ENCODE measurements around the gene WNK2. TPM values are rescaled to one million over a fixed set of nuclear protein-coding genes. Genes with fewer than 3 reads are reported as not detected.

WNK2 gene
- total and polyA plus RNA-seq, 4 donors, result 0.13 to 3.7 (median 2.9) TPM

DNA sequence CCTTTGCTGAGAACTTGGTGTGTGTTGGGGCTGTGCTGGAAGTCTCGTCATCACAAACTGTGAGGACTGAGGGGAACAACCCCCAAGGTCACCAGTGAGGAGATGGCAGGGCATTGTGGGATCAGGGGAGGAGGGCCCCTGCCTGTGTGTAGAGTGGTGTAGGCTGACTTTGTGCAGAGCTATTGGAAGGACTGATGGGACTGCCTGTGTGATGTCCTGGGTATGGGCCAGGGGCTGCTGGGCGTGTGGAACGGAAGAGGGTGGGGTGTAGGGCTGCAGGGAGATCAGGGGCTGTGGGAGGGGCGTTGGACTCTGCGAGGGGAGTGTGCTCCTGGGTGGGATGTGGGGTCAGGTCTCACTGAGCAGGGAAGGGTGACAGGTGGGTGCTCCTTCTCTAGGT lies 3.6 kb downstream of the WNK2 start:
- H3K4me1 ChIP-seq (ENCODE audit: control insufficient read depth in 1 of 2, insufficient read depth in 2 of 2, low read length in 2 of 2), result no peaks in the 10 kb centered on the region
- no peaks in the 10 kb centered on the region for H3K9me3 ChIP-seq (ENCODE audit: control insufficient read depth, low read length)
- DNase-seq (no peak), ATAC-seq (ENCODE audit: low FRiP score) (no peak)
- H3K27ac ChIP-seq (ENCODE audit: low read depth in 1 of 2, low read length in 2 of 2), result no peak overlapping the region
- no peaks in the 10 kb centered on the region for H3K36me3 ChIP-seq (ENCODE audit: control insufficient read depth in 1 of 2, insufficient read depth in 2 of 2, low read length in 1 of 2)
- 87 to 89% methylated on average over 5 of the region's 5 CpGs for WGBS, 2 donors
- no peak overlapping the region for H3K4me3 ChIP-seq (ENCODE audit: low read length in 2 of 2)
- intact Hi-C loops (cut with DNase I), result no loop called here
- no peaks in the 10 kb centered on the region for H3K27me3 ChIP-seq (ENCODE audit: control insufficient read depth in 1 of 2, insufficient read depth in 2 of 2, low read length in 1 of 2)

GRCh38 chr9:93188426-93189368 lies 4.8 kb downstream of the WNK2 start:
- Histone ChIP-seq H3K36me3 (ENCODE audit: control insufficient read depth in 1 of 2, insufficient read depth in 2 of 2, low read length in 1 of 2) (no peaks in the 10 kb centered on the region), H3K27ac (ENCODE audit: low read depth in 1 of 2, low read length in 2 of 2) (no peak overlapping the region), H3K4me3 (ENCODE audit: low read length in 2 of 2) (no peak overlapping the region), H3K9me3 (ENCODE audit: control insufficient read depth, low read length) (no peaks in the 10 kb centered on the region), H3K27me3 (ENCODE audit: control insufficient read depth in 1 of 2, insufficient read depth in 2 of 2, low read length in 1 of 2) (no peaks in the 10 kb centered on the region), H3K4me1 (ENCODE audit: control insufficient read depth in 1 of 2, insufficient read depth in 2 of 2, low read length in 2 of 2) (no peaks in the 10 kb centered on the region)
- ATAC-seq (ENCODE audit: low FRiP score) (no peak), DNase-seq (peak in 1 of 2 donors; percentile 16)
- WGBS, 2 donors, result 80 to 81% methylated on average over 14 of the region's 14 CpGs
- intact Hi-C loops (cut with DNase I), result no loop called here

DNA sequence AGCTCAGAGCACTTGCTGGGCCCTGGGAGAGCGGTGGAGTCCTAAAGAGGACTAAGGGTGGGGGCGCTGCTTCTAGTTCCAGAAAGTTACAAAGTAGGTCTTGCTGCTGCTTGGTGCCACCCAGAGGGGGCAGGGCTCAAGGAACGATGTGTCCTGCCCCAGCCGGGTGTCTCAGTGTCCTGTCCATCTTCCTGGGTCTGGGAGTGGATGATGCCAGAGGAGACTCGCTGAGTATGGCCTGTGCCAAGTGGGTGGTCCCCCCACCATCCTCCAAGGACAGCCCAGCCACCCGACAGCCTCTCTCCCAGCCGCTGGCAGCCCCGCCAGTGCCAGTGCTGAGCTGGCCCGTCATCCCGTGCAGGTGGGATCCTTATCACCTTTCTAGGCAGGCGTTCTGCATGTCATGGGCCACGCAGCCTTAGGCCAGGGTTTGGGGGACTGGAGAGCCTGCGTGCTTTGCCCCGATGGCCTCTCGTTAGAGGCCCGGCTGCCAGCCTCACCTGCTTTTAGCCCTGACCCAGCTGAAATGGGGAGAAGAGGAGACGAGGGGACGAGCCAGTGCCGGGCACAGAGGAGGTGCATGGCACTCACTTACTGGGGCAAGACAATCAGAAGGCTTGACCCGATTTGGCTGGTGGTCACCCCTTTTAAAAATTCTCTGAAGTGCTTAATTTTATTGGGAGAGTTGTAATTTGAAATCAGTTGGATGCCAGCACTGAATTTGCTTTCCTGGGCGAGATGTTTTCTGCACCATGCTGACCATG lies 5.6 kb downstream of the WNK2 start:
- no peak for ATAC-seq (ENCODE audit: low FRiP score)
- no peaks in the 10 kb centered on the region for H3K4me1 ChIP-seq (ENCODE audit: control insufficient read depth in 1 of 2, insufficient read depth in 2 of 2, low read length in 2 of 2)
- no peak for DNase-seq
- no peaks in the 10 kb centered on the region for H3K9me3 ChIP-seq (ENCODE audit: control insufficient read depth, low read length)
- intact Hi-C loops (cut with DNase I), result no loop called here
- H3K27me3 ChIP-seq (ENCODE audit: control insufficient read depth in 1 of 2, insufficient read depth in 2 of 2, low read length in 1 of 2), result no peaks in the 10 kb centered on the region
- no peaks in the 10 kb centered on the region for H3K36me3 ChIP-seq (ENCODE audit: control insufficient read depth in 1 of 2, insufficient read depth in 2 of 2, low read length in 1 of 2)
- WGBS, 2 donors, result 90 to 91% methylated on average over 21 of the region's 21 CpGs
- H3K4me3 ChIP-seq (ENCODE audit: low read length in 2 of 2), result no peak overlapping the region
- H3K27ac ChIP-seq (ENCODE audit: low read depth in 1 of 2, low read length in 2 of 2), result no peak overlapping the region

- H3K36me3 ChIP-seq (ENCODE audit: control insufficient read depth in 1 of 2, insufficient read depth in 2 of 2, low read length in 1 of 2), result no peaks in the 10 kb centered on the region
- intact Hi-C loops (cut with DNase I), result no loop called here
- no peak for DNase-seq
- H3K4me3 ChIP-seq (ENCODE audit: low read length in 2 of 2), result no peak overlapping the region
- WGBS, 2 donors, result 80 to 86% methylated on average over 12 of the region's 12 CpGs
- no peaks in the 10 kb centered on the region for H3K9me3 ChIP-seq (ENCODE audit: control insufficient read depth, low read length)
- no peak for ATAC-seq (ENCODE audit: low FRiP score)
- no peaks in the 10 kb centered on the region for H3K27me3 ChIP-seq (ENCODE audit: control insufficient read depth in 1 of 2, insufficient read depth in 2 of 2, low read length in 1 of 2)
- no peaks in the 10 kb centered on the region for H3K4me1 ChIP-seq (ENCODE audit: control insufficient read depth in 1 of 2, insufficient read depth in 2 of 2, low read length in 2 of 2)
- H3K27ac ChIP-seq (ENCODE audit: low read depth in 1 of 2, low read length in 2 of 2), result no peak overlapping the region
These were observed 6.2 kb downstream of the WNK2 start for GRCh38 chr9:93190133-93190525.

DNA sequence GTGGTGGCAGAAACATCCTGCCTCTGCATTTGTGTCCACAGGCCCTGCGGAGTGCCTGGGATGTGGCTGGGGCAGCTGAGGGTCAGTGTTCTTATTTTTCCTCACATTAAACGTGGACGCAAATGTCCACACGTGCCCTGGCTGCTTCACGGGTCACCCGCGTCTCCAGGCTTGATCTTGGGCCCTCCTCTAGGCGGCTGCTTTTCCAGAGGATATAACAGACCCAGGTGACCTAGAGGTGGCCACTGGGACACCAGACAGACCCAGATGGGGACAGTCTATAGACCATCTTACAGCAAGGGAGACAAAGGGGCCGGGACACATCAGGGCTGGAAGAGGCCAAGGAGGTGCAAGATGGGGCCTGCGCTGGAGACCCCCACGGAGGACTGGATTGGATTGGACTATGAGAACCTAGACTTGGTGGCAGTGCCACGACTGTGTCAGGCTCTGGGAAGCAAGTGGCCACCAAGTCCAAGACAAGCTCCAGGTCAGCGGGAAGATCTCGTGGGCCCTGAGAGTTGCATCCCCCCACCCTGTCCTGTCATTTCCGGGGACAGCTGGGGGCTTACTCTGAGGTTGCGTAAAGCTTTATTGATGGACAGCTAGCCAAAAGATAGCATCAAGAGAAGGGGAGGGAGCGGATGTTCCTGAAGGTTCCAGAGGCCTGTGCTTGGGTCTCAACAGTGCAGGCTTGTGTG lies 6.9 kb downstream of the WNK2 start:
- intact Hi-C loops (cut with DNase I), result no loop called here
- Histone ChIP-seq H3K27me3 (ENCODE audit: control insufficient read depth in 1 of 2, insufficient read depth in 2 of 2, low read length in 1 of 2) (no peaks in the 10 kb centered on the region), H3K27ac (ENCODE audit: low read depth in 1 of 2, low read length in 2 of 2) (no peak overlapping the region), H3K9me3 (ENCODE audit: control insufficient read depth, low read length) (no peaks in the 10 kb centered on the region), H3K4me3 (ENCODE audit: low read length in 2 of 2) (no peak overlapping the region), H3K36me3 (ENCODE audit: control insufficient read depth in 1 of 2, insufficient read depth in 2 of 2, low read length in 1 of 2) (no peaks in the 10 kb centered on the region), H3K4me1 (ENCODE audit: control insufficient read depth in 1 of 2, insufficient read depth in 2 of 2, low read length in 2 of 2) (no peaks in the 10 kb centered on the region)
- 93% methylated on average over 17 of the region's 17 CpGs for WGBS, 2 donors
- DNase-seq (no peak), ATAC-seq (ENCODE audit: low FRiP score) (no peak)

- Histone ChIP-seq H3K4me1 (ENCODE audit: control insufficient read depth in 1 of 2, insufficient read depth in 2 of 2, low read length in 2 of 2) (no peaks in the 10 kb centered on the region), H3K36me3 (ENCODE audit: control insufficient read depth in 1 of 2, insufficient read depth in 2 of 2, low read length in 1 of 2) (no peaks in the 10 kb centered on the region), H3K4me3 (ENCODE audit: low read length in 2 of 2) (no peak overlapping the region), H3K27ac (ENCODE audit: low read depth in 1 of 2, low read length in 2 of 2) (no peak overlapping the region), H3K9me3 (ENCODE audit: control insufficient read depth, low read length) (no peaks in the 10 kb centered on the region), H3K27me3 (ENCODE audit: control insufficient read depth in 1 of 2, insufficient read depth in 2 of 2, low read length in 1 of 2) (no peaks in the 10 kb centered on the region)
- no peak for DNase-seq
- no peak for ATAC-seq (ENCODE audit: low FRiP score)
- intact Hi-C loops (cut with DNase I), result no loop called here
- WGBS, 2 donors, result 95 to 98% methylated on average over 5 of the region's 5 CpGs
These were observed 7.4 kb downstream of the WNK2 start for GRCh38 chr9:93191354-93191660.

DNA sequence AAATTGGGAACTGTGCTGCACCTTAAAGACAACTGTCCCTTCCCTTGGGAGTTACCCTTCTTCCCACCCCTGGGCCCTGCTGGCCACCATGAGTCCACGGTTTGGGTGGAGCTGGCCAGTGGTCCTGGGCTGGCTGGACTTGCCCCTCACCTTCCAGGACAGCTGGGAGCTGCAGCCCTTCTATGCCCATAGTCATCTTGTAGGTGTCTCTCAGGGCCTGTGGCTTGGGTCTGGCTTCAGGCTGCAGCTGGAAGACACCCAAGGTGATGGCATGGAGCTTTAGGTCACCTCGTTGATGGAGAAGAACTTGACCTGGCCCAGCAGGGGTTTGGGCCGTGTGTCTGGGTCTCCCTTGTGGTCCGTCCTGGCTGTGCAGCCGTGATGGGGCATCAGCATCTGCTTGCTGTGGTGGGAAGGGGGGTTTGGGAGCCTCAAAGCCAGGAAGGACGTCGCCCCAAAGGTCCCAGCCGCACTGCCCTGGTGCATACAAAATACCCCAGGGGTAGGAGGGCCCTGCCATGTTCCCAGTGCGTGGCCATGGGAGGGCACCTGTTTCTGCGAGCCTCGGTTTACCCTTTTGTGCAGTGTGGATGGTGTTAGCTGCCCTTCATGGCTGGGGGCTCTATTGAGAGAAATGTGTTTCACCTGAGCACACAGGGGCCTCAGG lies 8.9 kb downstream of the WNK2 start:
- no peaks in the 10 kb centered on the region for H3K27me3 ChIP-seq (ENCODE audit: control insufficient read depth in 1 of 2, insufficient read depth in 2 of 2, low read length in 1 of 2)
- H3K9me3 ChIP-seq (ENCODE audit: control insufficient read depth, low read length), result no peaks in the 10 kb centered on the region
- no peak overlapping the region for H3K4me3 ChIP-seq (ENCODE audit: low read length in 2 of 2)
- H3K4me1 ChIP-seq (ENCODE audit: control insufficient read depth in 1 of 2, insufficient read depth in 2 of 2, low read length in 2 of 2), result no peaks in the 10 kb centered on the region
- ATAC-seq (ENCODE audit: low FRiP score) (no peak), DNase-seq (no peak)
- intact Hi-C loops (cut with DNase I), result no loop called here
- 93 to 97% methylated on average over 11 of the region's 11 CpGs for WGBS, 2 donors
- no peaks in the 10 kb centered on the region for H3K36me3 ChIP-seq (ENCODE audit: control insufficient read depth in 1 of 2, insufficient read depth in 2 of 2, low read length in 1 of 2)
- H3K27ac ChIP-seq (ENCODE audit: low read depth in 1 of 2, low read length in 2 of 2), result no peak overlapping the region

DNA sequence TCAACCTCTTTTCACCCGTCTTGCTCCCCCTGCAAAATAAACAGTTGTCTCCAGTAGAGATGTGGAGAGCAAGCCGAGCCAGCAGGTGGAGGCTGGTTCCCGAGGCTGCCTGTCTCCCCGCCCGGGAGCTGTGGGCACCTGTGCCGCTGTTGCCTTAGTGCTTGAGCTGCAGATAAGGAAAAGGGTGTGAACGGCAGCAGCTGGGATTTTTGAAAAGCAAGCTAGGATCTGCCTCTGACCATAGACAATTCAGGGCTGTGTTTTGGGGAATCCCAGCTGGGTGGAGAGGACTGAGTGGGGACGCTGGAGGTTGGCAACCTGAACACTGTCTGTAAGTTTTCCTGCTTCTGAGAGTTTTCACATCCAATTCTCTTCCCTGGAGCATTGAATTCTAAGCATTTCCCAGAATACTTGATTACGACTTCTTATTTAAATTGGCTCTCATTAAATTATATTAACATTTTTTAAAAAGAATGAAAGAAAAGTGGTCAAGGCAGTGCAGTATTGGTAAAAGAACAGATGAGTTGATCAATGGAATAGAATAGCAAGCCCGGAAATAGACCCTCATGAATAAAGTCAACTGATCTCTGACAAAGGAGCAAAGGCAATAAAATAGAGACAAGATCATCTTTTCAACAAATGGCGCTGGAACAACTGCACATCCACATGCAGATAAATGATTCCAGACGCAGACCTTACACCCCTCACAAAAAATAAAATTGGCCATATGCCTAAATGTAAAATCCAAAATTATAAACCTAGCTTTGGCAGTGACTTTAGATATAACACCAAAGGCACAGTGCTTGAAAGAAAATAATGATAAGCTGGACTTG lies 9.7 kb downstream of the WNK2 start:
- no peaks in the 10 kb centered on the region for H3K4me1 ChIP-seq (ENCODE audit: control insufficient read depth in 1 of 2, insufficient read depth in 2 of 2, low read length in 2 of 2)
- no peak for DNase-seq
- WGBS, 2 donors, result 84 to 88% methylated on average over 12 of the region's 12 CpGs
- no peak for ATAC-seq (ENCODE audit: low FRiP score)
- no peak overlapping the region for H3K4me3 ChIP-seq (ENCODE audit: low read length in 2 of 2)
- H3K36me3 ChIP-seq (ENCODE audit: control insufficient read depth in 1 of 2, insufficient read depth in 2 of 2, low read length in 1 of 2), result no peaks in the 10 kb centered on the region
- no peak overlapping the region for H3K27ac ChIP-seq (ENCODE audit: low read depth in 1 of 2, low read length in 2 of 2)
- H3K9me3 ChIP-seq (ENCODE audit: control insufficient read depth, low read length), result no peaks in the 10 kb centered on the region
- intact Hi-C loops (cut with DNase I), result no loop called here
- H3K27me3 ChIP-seq (ENCODE audit: control insufficient read depth in 1 of 2, insufficient read depth in 2 of 2, low read length in 1 of 2), result no peaks in the 10 kb centered on the region
